ENCODE results near the gene AUTS2. TPM values are rescaled to one million over a fixed set of nuclear protein-coding genes. Genes with fewer than 3 reads are reported as not detected.

The AUTS2 gene
- total RNA-seq, 2 experiments from 2014 or later: 16.9 to 17.7 TPM

DNA sequence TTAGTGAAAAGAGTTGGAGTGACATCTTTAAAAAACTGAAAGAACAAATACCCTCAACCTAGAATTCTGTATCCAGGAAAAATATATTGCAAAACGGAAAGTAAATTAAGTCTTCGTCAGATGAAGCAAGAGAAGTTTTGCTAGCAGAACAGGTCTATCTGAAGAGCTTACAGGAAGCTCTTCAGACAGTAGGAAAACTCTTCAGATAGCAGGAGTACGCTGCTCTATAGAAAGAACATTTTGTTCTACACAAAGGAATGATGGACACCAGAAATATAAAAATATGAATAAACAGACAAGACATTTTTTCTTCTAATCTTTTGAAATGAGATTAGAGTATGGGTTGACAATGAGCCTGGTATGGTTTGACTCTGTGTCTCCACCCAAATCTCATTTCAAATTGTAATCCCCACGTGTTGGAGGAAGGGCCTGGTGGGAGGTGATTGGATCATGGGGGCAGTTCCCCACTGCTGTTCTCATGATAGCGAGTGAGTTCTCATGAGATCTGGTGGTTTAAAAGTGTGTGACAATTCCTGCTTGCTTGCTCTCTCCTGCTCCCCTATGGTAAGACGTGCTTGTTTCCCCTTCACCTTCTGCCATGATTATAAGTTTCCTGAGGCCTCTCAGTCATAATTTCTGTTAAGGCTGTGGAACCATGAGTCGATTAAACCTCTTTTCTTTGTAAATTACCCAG lies 567.3 kb downstream of the AUTS2 start:
- H3K27ac Mint-ChIP-seq: no peak overlapping the region
- no peaks in the 10 kb centered on the region for H3K27me3 Mint-ChIP-seq
- DNase-seq: no peak
- H3K9me3 Mint-ChIP-seq: no peaks in the 10 kb centered on the region
- ChIA-PET CTCF (no interaction called here), POLR2A (no interaction called here)
- no peaks in the 10 kb centered on the region for H3K36me3 Mint-ChIP-seq (ENCODE audit: low read depth)
- no peak overlapping the region for H3K4me3 Mint-ChIP-seq
- no peaks in the 10 kb centered on the region for H3K4me1 Mint-ChIP-seq

DNA sequence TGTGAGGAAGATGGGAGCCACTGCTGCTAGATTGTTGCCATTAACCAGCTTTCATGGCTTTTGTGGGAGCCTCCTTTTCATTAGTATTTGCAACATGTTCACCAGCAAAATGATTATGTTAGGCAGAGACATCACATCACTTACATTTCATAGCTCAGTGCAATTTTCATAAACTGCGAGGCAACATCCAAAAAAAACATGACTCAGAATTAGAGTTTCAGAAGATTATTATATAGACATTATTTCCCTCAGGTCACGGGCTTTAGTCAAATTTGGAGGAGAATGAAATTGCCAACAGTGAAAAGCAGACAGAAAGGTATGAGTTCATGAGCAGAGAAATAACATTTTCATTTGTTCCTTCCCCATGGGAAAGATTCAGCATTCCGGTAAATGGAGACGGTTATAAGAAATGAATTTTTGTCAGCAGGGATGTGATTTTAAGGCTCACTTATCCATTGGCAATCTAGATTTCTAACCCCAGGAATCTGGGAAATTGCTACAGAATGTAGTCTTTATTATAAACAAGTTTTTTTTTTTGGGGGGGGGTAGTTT lies 573.2 kb downstream of the AUTS2 start:
- ChIA-PET POLR2A (no interaction called here), CTCF (no interaction called here)
- no peaks in the 10 kb centered on the region for H3K36me3 Mint-ChIP-seq (ENCODE audit: low read depth)
- no peak overlapping the region for H3K4me3 Mint-ChIP-seq
- no peaks in the 10 kb centered on the region for H3K9me3 Mint-ChIP-seq
- H3K27me3 Mint-ChIP-seq: peaks cover 2% of the 10 kb centered on the region
- no peak for DNase-seq
- no peaks in the 10 kb centered on the region for H3K4me1 Mint-ChIP-seq
- no peak overlapping the region for H3K27ac Mint-ChIP-seq

DNA sequence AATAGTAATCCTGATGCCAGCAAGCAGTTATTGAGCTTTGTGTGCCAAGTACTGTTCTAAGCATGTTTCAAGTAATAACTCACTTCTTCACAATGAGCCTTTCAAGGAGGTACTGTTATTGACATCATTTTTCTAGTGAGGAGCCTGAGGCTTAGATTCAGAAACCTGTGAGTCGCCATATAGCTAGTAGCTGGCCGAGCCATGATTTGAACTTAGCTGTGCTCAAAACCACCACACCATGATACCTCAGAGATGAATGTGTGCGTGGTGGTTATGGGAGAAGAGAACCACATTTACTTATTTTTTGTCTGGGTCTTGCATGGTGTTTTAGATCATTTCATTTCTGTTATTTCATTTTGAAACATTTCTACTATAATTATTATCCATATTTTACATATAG lies 578.9 kb downstream of the AUTS2 start:
- no peak overlapping the region for H3K4me3 Mint-ChIP-seq
- H3K27me3 Mint-ChIP-seq: no peaks in the 10 kb centered on the region
- ChIA-PET POLR2A (no interaction called here), CTCF (no interaction called here)
- no peak overlapping the region for H3K27ac Mint-ChIP-seq
- H3K4me1 Mint-ChIP-seq: peaks cover 21% of the 10 kb centered on the region
- no peaks in the 10 kb centered on the region for H3K36me3 Mint-ChIP-seq (ENCODE audit: low read depth)
- H3K9me3 Mint-ChIP-seq: peaks cover 2% of the 10 kb centered on the region
- no peak for DNase-seq

DNA sequence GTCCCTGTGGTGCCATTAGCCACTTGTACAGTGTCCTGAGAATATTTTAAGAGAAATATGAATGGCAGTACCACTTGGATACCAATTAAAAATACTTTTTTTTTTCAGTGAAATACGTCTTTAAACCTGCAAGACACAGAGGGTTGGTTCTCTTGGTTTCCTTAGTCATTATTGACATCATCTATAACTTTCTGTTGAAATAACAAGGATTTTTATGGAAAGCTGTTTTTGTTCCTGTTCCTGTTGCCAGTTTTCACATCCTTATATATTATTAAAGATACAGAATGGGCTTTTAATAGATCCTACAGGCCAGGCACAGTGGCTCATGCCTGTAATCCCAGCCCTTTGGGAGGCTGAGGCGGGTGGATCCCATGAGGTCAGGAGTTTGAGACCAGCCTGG lies 579.9 kb downstream of the AUTS2 start:
- ChIA-PET POLR2A (no interaction called here), CTCF (no interaction called here)
- H3K4me1 Mint-ChIP-seq: peaks cover 21% of the 10 kb centered on the region
- no peak for DNase-seq
- H3K36me3 Mint-ChIP-seq (ENCODE audit: low read depth): no peaks in the 10 kb centered on the region
- no peak overlapping the region for H3K27ac Mint-ChIP-seq
- no peaks in the 10 kb centered on the region for H3K27me3 Mint-ChIP-seq
- H3K9me3 Mint-ChIP-seq: peaks cover 2% of the 10 kb centered on the region
- H3K4me3 Mint-ChIP-seq: no peak overlapping the region

DNA sequence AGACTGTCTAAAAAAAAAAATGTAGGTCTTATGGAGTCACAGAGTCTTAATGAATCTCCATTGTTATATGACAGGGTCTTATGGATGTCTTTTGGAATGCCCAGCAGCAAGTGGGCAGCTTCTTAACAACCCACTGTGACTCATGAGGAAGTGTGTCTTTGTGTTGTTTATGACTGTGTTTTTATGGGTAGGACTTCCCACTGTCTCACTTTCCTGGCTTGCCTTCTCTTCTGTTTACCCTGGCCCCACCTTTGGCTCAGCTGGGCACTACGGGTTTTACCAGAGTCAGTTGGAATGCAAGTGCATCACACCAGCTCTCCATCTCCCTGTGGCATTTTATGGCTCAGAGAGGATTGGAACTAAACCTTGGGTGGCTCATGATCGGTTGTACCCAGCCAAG lies 580.5 kb downstream of the AUTS2 start:
- no peak overlapping the region for H3K27ac Mint-ChIP-seq
- POLR2A ChIA-PET: no interaction called here
- no peak for DNase-seq
- peaks cover 2% of the 10 kb centered on the region for H3K9me3 Mint-ChIP-seq
- H3K27me3 Mint-ChIP-seq: no peaks in the 10 kb centered on the region
- no peaks in the 10 kb centered on the region for H3K36me3 Mint-ChIP-seq (ENCODE audit: low read depth)
- CTCF ChIA-PET: no interaction called here
- H3K4me1 Mint-ChIP-seq: peaks cover 21% of the 10 kb centered on the region
- H3K4me3 Mint-ChIP-seq: no peak overlapping the region

DNA sequence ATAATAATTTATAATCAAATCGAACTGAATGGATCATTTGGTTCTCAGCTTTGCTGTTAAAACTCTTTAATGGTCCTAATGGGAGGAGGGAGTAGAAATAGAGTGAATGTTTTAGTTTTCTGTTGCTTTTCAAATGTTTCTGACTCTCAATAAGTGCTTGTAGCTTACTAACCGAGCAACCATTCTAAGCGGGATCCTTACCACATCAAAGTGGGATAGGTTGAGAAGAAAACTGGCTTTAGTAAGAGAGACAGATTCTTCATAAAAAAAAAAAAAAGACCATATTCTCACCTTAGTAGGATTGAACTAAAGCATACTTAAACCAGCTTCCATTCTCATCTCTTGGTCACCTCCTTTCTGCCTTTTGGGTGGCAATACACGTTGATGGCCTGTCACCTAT lies 584.2 kb downstream of the AUTS2 start:
- H3K4me1 Mint-ChIP-seq: peaks cover 18% of the 10 kb centered on the region
- no peaks in the 10 kb centered on the region for H3K36me3 Mint-ChIP-seq (ENCODE audit: low read depth)
- peaks cover 2% of the 10 kb centered on the region for H3K27me3 Mint-ChIP-seq
- CTCF ChIA-PET: no interaction called here
- peaks cover 2% of the 10 kb centered on the region for H3K9me3 Mint-ChIP-seq
- no peak overlapping the region for H3K4me3 Mint-ChIP-seq
- DNase-seq: no peak
- POLR2A ChIA-PET: no interaction called here
- H3K27ac Mint-ChIP-seq: no peak overlapping the region

DNA sequence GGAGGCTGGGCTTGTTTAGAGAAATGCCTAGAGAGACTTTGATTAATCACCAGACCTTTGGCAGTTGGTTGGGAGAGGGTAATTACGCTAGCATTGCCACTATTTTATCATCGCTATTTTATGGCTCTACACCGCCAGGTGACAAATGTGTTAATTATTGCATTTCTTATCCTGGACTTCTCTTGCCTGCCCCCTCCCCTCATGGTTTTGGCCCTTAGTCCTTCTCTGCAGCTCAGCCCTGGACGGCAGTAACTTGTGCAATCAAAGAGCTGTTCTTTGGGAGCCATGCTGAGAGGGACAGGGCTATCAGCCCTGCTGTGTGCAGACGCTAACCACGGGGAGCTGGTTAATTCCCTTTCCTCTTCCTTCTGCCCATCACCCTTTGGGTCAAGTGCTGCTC lies 585.0 kb downstream of the AUTS2 start:
- ChIA-PET CTCF (interaction anchor here (0.6 kb wide), 1 partner anchor 13 kb away, joined by 3 read pairs; no protein-coding TSS in a partner anchor), POLR2A (no interaction called here)
- H3K4me3 Mint-ChIP-seq: no peak overlapping the region
- H3K36me3 Mint-ChIP-seq (ENCODE audit: low read depth): no peaks in the 10 kb centered on the region
- peaks cover 10% of the 10 kb centered on the region for H3K4me1 Mint-ChIP-seq
- H3K27me3 Mint-ChIP-seq: peaks cover 2% of the 10 kb centered on the region
- H3K9me3 Mint-ChIP-seq: peaks cover 2% of the 10 kb centered on the region
- DNase-seq: no peak
- no peak overlapping the region for H3K27ac Mint-ChIP-seq

DNA sequence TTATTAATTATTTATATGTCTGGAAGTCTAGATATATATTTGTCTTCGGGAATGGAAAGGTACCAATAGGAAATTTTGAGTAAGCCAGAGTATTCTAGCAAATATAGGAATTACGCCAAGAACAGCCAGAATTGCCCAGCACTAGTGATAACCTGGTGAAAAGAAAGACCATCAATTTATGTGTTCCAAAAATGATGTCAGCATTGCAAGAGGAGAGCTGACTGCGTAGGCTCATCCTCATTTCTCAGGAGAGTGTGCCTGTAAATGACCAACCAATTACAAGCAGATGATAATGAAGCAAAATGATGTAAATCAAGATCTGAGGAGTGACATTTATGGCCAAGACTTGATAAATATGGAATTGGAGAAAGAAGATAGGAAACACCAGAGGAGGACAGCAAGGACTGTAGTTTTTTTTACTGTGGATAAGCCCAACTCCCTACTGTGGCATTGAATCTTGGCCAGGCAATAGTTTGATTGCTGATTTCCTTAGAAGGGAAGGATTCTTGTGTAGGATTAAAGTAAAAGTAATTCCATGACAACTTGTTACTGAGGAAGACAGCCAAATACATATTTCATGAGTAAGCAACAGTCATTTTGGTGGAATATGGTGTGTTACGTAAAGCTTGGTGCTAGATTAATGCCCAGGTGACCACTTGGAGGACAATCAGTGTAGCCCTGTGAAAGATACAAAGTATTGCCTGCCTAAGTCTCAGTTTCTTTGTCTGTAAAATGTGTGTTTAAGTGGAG lies 590.8 kb downstream of the AUTS2 start:
- POLR2A ChIA-PET: no interaction called here
- Mint-ChIP-seq H3K4me3 (no peak overlapping the region), H3K27me3 (peaks cover 2% of the 10 kb centered on the region), H3K36me3 (ENCODE audit: low read depth) (no peaks in the 10 kb centered on the region), H3K27ac (no peak overlapping the region), H3K4me1 (no peaks in the 10 kb centered on the region), H3K9me3 (no peaks in the 10 kb centered on the region)
- no peak for DNase-seq
- CTCF ChIA-PET: no interaction called here

DNA sequence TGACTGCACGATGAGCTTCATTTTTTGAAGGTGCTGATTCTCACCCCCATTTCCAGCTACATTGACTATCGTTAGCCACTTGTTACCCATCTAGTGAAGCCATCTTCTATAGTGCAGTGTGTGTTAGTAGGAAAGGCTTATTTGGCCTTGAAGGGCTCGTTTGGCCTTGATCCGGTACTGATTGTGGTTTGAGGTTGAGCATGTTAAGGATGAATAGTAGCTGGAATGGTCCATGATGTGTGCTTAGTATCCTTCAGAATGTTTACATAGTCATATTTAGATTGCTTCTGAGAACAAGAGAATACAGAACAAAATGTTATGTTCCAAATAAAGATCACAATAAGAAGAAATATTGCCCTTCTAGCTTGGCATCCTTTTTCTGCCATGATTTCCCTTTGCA lies 591.5 kb downstream of the AUTS2 start:
- POLR2A ChIA-PET: no interaction called here
- no peaks in the 10 kb centered on the region for H3K36me3 Mint-ChIP-seq (ENCODE audit: low read depth)
- no peak for DNase-seq
- no peaks in the 10 kb centered on the region for H3K9me3 Mint-ChIP-seq
- H3K4me3 Mint-ChIP-seq: no peak overlapping the region
- H3K4me1 Mint-ChIP-seq: no peaks in the 10 kb centered on the region
- no peak overlapping the region for H3K27ac Mint-ChIP-seq
- H3K27me3 Mint-ChIP-seq: peaks cover 2% of the 10 kb centered on the region
- CTCF ChIA-PET: no interaction called here

DNA sequence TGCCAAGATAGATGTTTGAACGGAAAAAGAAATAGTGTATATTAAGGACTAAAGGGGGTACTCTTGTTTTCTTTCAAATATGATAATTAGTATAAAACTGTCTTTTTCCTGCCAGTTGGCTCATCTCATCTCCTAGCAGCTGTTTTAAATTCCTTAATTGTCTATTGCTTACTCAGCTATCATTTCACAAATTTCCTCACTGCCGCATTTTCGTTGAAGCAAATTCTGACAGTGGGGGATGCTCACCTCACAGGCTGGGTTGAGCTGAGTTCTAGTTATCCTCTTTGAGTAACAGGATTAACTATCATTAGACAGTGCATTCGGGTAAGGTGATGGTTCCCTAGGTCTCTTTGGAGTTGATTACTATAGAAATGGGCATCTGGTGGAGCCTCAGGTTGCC lies 592.0 kb downstream of the AUTS2 start:
- Mint-ChIP-seq H3K9me3 (no peaks in the 10 kb centered on the region), H3K27ac (no peak overlapping the region), H3K4me1 (no peaks in the 10 kb centered on the region), H3K4me3 (no peak overlapping the region), H3K36me3 (ENCODE audit: low read depth) (no peaks in the 10 kb centered on the region), H3K27me3 (peaks cover 2% of the 10 kb centered on the region)
- no peak for DNase-seq
- CTCF ChIA-PET: no interaction called here
- POLR2A ChIA-PET: no interaction called here

DNA sequence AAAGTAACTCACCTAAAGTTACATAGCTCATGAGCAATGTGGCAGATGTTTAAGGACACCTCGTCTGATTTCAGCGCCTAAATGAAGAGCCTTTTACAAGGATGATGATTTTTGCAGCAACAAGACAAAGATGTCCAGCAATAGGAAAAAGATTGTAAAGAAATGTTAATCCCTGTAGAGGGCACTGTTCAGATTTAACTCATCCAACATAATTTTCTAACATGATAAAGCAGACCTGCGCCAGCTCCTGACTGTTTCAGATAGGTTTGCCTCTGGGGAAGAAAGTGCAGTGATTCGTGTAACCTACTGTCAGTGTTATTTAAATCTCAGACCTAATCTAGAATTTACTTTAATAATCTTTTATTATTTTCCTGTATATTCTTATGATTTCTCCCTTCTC lies 595.2 kb downstream of the AUTS2 start:
- no peak overlapping the region for H3K4me3 Mint-ChIP-seq
- DNase-seq: no peak
- H3K4me1 Mint-ChIP-seq: no peaks in the 10 kb centered on the region
- ChIA-PET CTCF (interaction anchor here (1.3 kb wide), 1 partner anchor 505 kb away, joined by 6 read pairs; no protein-coding TSS in a partner anchor), POLR2A (no interaction called here)
- no peaks in the 10 kb centered on the region for H3K9me3 Mint-ChIP-seq
- H3K36me3 Mint-ChIP-seq (ENCODE audit: low read depth): no peaks in the 10 kb centered on the region
- peaks cover 2% of the 10 kb centered on the region for H3K27me3 Mint-ChIP-seq
- H3K27ac Mint-ChIP-seq: no peak overlapping the region

DNA sequence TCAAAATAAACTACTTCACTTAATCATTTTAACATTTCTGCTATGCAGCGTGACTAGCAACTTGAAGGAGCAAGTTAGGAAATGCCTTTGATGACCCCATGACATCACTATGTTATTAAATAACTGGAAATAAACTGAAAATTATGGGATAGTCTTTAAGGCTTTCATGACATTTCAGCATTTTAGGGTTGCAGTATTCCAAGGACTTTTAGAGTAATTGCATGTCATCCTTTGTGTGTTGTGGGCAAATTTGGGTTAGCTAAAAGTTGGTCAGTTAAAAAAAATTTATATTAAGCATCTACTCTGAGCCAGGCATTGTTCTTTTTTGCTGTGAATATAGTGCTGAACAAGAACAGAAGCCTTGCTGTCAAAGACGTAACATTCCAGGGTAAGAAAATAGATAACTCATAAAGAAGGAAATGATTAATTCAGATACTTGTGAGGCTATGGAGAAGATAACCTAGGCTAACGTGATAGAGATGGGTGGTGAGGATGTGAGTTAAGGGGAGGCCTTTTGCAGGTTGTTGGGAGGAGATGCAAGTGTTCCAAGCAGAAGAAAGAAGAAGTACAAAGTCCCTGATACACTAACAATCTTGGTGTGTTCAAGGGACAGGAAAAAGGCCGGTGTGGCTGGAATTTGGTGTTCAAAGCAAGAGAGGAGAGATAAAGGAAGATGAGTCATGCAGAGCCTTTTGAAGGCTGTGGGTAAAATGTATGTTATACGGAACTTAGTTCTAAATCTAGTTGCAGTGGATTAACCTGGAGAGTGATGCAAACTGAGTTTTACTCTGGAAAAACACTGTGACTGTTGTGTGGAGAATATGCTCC lies 610.2 kb downstream of the AUTS2 start:
- Mint-ChIP-seq H3K27ac (no peak overlapping the region), H3K27me3 (no peaks in the 10 kb centered on the region), H3K9me3 (peaks cover 2% of the 10 kb centered on the region), H3K36me3 (ENCODE audit: low read depth) (no peaks in the 10 kb centered on the region), H3K4me3 (no peak overlapping the region), H3K4me1 (no peaks in the 10 kb centered on the region)
- ChIA-PET CTCF (no interaction called here), POLR2A (no interaction called here)
- DNase-seq: no peak

DNA sequence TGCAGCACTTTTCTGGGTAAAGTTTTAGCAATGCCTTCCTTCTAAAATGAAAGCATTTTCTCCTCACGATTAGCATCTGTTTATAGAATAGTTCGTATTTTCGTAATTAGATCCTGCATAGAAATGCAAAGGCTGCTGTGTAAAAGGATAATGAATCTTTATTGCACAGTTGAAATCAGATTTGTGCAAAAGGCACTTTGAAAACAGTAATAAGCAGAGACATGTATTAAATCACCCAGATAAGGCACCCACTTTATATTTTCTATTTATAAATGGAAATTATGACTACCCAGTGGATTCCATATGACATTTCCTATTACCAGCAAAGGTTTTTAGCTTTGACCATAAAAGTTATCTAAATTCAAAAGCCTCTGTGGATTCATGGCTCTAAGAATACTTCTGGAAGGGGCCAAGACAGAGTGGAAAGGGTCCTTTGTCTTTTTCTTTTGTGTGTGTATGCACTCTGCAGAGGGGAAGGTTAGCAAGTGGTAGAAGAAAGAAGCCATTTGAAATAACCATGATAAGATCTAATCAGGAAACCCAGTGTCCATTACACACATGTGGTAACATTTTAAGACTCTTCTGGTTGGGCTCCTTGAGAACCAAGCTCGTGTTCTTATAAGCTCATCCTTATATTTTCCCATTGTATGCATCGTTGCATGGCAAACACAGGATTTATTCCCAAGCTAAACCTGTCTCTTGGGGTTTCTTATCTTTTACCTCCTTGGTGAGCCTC lies 612.1 kb downstream of the AUTS2 start:
- DNase-seq: no peak
- H3K9me3 Mint-ChIP-seq: peaks cover 2% of the 10 kb centered on the region
- no peaks in the 10 kb centered on the region for H3K4me1 Mint-ChIP-seq
- no peak overlapping the region for H3K4me3 Mint-ChIP-seq
- H3K27ac Mint-ChIP-seq: no peak overlapping the region
- H3K36me3 Mint-ChIP-seq (ENCODE audit: low read depth): no peaks in the 10 kb centered on the region
- CTCF ChIA-PET: no interaction called here
- POLR2A ChIA-PET: no interaction called here
- no peaks in the 10 kb centered on the region for H3K27me3 Mint-ChIP-seq
